RWPE2 (cell line): ENCODE results near the gene LGALS16.

Source experiments
- ATAC-seq: fragments of 200-7000 bp; cut with Tn5 transposase; 3 replicates; pipeline ENCODE4 v1.9.1; 2021; ENCODE audit warnings: low read depth
- DNase-seq: peaks from one replicate; pipeline ENCODE4 v3.0.0-alpha.2; 2020; ENCODE audit warnings: low spot score
- H3K27ac ChIP-seq: fragments of 450-650 bp; 2 replicates; pipeline ENCODE4 v1.5.1; 2017; ENCODE audit warnings: mild to moderate bottlenecking; ENCODE audit not compliant: poor library complexity, severe bottlenecking
- H3K27me3 ChIP-seq: fragments of 250-450 bp; sonication (Bioruptor Pico); 2 replicates; pipeline ENCODE4 v1.5.1; 2021; ENCODE audit warnings: mild to moderate bottlenecking, moderate library complexity; ENCODE audit not compliant: insufficient read depth, poor library complexity, severe bottlenecking
- H3K36me3 ChIP-seq: fragments of 250-450 bp; sonication (Bioruptor Pico); 2 replicates; pipeline ENCODE4 v1.5.1; 2020; ENCODE audit warnings: low read depth, mild to moderate bottlenecking, moderate library complexity
- H3K4me1 ChIP-seq: fragments of 250-450 bp; sonication (Bioruptor Pico); 2 replicates; pipeline ENCODE4 v1.5.1; 2021; ENCODE audit warnings: mild to moderate bottlenecking, moderate library complexity; ENCODE audit not compliant: insufficient read depth, poor library complexity, severe bottlenecking
- H3K4me3 ChIP-seq: fragments of 250-450 bp; sonication (Bioruptor Pico); 2 replicates; pipeline ENCODE4 v1.5.1; 2021; ENCODE audit warnings: mild to moderate bottlenecking, moderate library complexity; ENCODE audit not compliant: severe bottlenecking
- H3K9me3 ChIP-seq: fragments of 250-450 bp; sonication (Bioruptor Pico); 2 replicates; pipeline ENCODE4 v1.5.1; 2021; ENCODE audit warnings: mild to moderate bottlenecking, moderate library complexity; ENCODE audit not compliant: severe bottlenecking
- CTCF ChIP-seq: fragments of 450-650 bp; IDR thresholded peaks from one replicate; pipeline ENCODE4 v1.5.1; 2017; ENCODE audit warnings: mild to moderate bottlenecking, moderate library complexity; ENCODE audit not compliant: poor library complexity, severe bottlenecking

Gene LGALS16

DNA sequence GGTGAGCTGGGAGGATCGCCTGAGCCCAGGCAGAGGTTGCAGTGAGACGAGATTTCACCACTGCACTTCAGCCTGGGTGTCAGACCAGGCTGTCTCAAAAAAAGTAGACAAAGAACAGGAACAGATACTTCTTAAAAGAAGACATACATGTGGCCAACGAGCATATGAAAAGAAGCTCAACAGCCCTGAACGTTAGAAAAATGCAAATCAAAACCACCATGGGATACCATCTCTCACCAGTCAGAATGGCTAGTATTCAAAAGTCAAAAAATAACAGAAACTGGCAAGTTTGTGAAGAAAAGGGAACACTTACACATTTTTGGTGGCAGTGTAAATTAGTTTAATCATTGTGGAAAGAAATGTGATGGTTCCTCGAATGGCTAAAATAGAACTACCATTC, 45.6 kb downstream of the LGALS16 start:
- TF ChIP-seq CTCF: no peak

GRCh38 chr19:39704181-39705044, 48.7 kb downstream of the LGALS16 start, which contains the start of gene LGALS14:
Gene LGALS14 (plus strand): TSS chr19:39704481. CDS start chr19:39704529, 48 bp downstream.
- no peak for ATAC-seq
- H3K4me3 ChIP-seq: no peak within 1 kb of the TSS
- no peak for TF ChIP-seq CTCF
- no peak within 1 kb of the TSS for H3K27ac ChIP-seq
- peaks cover 16% of the 10 kb centered on the region for H3K27me3 ChIP-seq
- no peak for DNase-seq
- no peaks in the 10 kb centered on the region for H3K4me1 ChIP-seq
- H3K9me3 ChIP-seq: no peaks in the 10 kb centered on the region
- H3K36me3 ChIP-seq: no peaks in the 10 kb centered on the region

More for the DNA sequence above, 45.6 kb downstream of the LGALS16 start:
- Histone ChIP-seq H3K9me3 (no peaks in the 10 kb centered on the region), H3K4me1 (no peaks in the 10 kb centered on the region), H3K27ac (no peak overlapping the region), H3K27me3 (peaks cover 23% of the 10 kb centered on the region), H3K36me3 (no peaks in the 10 kb centered on the region), H3K4me3 (no peak overlapping the region)
- DNase-seq: no peak
- ATAC-seq: no peak

DNA sequence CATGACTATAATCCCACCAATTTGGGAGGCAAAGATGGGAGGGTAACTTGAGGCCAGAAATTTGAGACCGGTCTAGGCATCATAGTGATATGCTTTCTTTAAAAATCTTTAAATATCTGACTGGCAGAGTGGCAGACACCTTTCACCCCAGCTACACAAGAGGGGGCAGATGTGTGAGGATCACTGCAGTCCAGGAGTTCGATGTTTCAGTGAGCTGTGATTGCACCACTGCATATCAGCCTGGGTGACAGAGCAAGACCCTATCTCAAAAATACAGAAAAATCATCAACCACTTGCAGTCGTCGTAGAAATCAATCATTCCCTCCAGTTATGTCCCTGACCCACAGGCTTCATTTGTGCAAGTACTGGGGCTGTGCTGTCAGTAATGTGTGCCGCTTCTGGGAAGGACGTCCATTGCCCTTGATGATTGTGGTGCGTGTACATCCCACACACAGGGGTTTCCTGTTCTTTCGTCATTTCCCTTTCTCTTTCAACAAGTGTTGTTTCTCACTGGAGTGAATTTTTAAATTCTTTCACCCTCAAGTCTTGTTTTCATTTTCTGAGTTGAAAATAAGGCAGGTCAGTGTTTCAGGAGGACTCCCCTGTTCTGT, 50.0 kb downstream of the LGALS16 start:
- no peak overlapping the region for H3K4me3 ChIP-seq
- DNase-seq: no peak
- H3K9me3 ChIP-seq: no peaks in the 10 kb centered on the region
- no peak for ATAC-seq
- TF ChIP-seq CTCF: no peak
- H3K36me3 ChIP-seq: no peaks in the 10 kb centered on the region
- peaks cover 3% of the 10 kb centered on the region for H3K27me3 ChIP-seq
- H3K4me1 ChIP-seq: no peaks in the 10 kb centered on the region
- H3K27ac ChIP-seq: no peak overlapping the region

- no peak overlapping the region for H3K27ac ChIP-seq
- H3K4me1 ChIP-seq: no peaks in the 10 kb centered on the region
- H3K9me3 ChIP-seq: no peaks in the 10 kb centered on the region
- ATAC-seq: no peak
- H3K27me3 ChIP-seq: no peaks in the 10 kb centered on the region
- DNase-seq: no peak
- TF ChIP-seq CTCF: no peak
- no peaks in the 10 kb centered on the region for H3K36me3 ChIP-seq
- H3K4me3 ChIP-seq: no peak overlapping the region
Observed at GRCh38 chr19:39708594-39708993, 52.9 kb downstream of the LGALS16 start.
